SKM-1 (cell line): Measurements from ENCODE around the gene SLC49A3.
"Not testable (repeated sequence)": the region's sequence is repeated elsewhere in the genome, so short reads cannot be mapped to it uniquely, and the experiment has no call there.

ENCODE experiments used
- DNase-seq: peaks from one replicate; lab custom pipeline; 2025; ENCODE audit not compliant: unreplicated experiment; lab: John Stamatoyannopoulos, UW

The SLC49A3 gene

DNA sequence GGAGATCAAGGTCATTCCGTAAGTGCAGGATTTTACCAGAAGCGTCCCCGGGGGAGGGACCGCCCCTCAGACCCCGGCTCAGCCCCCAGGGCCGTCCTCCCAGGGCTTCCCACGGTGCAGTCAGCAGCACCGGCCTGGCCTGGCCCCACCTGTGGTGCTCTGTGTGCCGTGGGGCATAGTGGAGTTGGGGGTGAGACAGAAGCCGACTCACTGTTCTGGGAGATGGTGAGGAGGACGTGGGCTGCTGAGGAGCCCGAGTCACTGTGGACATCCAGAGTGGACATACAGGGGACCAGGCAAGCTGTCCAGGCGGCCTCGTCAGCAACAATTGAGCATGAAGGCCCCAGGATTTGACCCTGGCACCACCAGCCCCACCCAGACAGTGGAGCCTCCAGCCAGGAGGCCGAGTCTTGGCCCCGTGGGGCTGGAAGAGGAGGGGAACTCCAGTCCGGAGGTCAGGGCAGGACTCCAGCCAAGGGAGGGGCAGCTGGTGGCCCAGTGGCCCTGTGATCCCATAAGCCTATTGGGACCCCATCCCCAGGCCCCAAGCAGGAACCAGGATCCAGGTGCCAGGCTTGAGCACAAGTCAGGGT, 34.0 kb downstream of the SLC49A3 start:
- no peak for DNase-seq

DNA sequence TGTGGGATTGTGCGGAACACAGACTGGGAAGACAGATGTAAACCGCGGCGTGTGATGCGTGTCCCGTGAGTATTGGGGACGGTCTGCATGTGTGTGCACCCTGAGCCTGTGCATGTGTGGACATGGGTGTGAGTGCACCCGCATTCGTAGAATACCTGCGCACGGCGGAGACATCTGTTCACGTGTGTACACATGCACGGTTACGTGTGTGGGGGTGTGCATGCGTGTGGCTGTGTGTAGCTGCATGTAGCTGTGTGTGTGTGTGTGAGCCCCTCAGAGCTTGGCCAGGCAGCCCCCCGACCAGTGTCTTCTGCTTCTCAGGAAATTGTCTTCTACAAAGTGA, 34.5 kb downstream of the SLC49A3 start:
- no peak for DNase-seq

DNA sequence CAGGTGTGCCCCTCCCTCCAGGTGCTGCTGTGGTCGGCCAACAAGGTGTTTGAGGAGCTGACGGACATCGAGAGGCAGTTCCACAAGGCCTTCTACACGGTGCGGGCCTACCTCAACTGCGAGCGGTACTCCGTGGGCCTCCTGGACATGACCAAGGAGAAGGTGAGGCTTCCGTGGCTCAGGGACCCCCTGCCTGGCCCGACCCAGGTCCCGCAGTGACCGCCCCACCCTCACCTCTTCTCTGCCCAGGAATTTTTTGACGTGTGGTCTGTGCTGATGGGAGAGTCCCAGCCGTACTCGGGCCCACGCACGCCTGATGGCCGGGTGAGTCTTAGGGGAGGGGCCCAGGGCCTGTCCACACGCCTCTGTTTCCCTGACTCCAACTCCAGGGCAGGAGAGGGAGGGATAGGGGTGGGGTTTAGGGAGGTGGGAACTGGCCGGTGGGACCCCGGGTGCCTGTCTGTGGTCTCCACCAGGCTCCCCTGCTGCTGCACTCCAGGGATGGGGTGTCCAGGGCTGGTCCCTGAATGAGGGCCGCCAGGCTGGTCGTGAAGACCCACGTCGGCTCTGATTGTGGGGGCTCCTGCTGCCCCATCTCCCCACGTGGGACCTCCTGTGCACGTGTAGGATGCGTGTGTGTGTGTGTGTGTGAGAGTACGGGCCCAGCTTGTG, 35.0 kb downstream of the SLC49A3 start:
- DNase-seq = no peak

DNA sequence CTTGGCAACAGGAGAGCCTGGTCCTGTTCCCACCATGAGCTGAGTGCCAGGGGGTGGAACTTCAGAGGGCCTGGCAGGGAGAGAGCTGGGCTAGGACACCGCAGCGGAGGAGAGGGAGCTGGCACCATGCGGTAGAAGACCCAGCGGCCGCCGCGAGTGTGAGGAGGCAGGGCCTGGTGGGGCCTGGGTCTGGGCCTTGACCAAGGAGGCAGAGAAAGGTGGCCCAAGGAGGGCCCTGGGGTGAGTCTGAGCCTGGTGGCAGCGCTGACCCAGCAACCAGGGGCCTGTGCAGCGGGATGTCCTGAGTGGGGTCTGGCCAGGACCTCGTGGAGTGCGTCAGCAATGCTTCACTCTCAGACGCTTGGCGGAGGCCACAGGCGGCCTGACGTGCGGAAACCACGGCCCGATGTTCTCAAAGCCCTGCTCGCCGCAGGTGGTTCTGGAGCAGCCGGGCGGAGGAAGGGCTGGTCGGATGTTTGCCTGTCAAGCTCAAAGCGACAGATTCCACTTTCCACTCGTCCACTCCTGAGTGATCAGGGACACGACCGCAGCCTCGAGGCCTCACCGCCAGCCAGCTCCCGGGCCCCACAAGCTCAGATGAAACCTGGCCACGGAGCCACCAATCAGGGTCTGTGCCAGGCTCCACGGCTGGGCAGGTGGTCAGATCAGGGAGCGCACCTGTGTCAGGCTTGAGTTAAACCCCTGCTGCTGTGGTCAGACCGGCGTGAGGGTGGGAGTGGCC, 35.7 kb downstream of the SLC49A3 start:
- DNase-seq = no peak

DNA sequence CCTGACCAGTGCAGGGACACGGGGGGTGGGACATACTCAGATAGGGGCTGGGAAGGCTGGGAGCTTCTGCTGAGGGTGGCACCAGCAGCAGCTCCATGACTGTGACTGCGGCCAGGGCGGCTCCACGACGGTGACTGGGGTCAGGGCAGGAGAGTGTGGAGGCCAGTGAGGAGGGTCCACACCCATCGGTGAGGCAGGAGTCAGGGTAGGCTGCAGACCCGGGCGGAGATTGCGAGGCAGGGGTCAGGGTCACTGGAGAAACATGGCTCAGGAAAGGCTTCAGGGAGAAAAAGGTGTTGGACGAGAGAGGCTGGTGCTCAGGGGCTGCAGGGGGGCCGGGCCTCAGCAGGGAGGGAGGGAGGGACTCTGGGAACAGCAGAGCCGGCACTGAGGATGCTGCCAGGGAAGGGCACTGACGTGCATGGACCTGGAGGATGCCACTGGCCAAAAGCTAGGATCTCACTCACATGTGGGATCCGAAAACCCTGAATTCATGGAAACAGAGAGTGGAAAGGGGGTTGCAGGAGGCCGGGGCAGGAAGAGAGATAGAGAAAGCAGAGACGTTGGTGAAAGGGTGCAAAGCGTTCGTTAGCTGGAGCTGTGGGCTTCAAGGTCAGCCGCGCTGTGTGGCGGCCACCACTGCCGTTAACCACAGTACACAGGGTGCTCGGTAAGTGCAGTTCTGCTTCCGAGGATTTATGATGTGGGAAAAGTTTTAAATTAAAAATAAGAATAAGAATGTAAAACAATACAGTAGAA, 36.9 kb downstream of the SLC49A3 start:
- DNase-seq = no peak

DNA sequence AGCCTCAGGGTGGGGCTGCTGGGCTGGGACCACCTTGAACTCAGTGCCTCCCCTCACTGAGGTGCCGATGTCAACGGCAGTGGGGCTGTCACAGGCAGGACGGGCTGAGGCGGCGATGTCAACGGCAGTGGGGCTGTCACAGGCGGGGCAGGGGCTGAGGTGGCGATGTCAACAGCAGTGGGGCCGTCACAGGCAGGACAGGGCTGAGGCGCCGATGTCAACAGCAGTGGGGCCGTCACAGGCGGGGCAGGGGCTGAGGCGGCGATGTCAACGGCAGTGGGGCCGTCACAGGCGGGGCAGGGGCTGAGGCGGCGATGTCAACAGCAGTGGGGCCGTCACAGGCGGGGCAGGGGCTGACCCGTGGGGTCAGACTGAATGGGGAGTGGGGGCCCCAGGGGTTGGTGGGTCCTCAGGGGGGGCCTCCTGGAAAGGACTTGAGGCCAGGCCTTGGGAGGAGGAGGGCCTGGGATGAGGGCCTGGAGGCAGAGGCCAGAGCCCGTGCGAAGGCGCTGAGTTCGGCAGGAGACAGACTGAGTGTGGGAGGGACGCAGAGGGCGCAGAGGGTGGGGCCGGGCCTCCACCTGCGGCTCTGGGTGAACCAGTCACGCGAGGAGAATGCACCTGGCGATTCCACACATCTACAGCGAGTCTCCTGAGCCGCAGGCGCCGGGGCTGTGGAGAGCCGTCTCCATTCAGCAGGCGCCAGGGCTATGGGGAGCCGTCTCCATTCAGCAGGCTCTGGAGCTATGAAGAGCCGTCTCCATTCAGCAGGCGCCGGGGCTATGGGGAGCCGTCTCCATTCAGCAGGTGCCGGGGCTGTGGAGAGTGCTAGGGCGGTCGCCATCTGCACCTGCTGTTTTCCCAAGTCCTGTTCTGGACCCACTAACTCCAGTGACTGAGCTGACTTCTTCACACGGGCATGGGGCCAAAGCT, 37.7 kb downstream of the SLC49A3 start:
- no peak for DNase-seq

DNA sequence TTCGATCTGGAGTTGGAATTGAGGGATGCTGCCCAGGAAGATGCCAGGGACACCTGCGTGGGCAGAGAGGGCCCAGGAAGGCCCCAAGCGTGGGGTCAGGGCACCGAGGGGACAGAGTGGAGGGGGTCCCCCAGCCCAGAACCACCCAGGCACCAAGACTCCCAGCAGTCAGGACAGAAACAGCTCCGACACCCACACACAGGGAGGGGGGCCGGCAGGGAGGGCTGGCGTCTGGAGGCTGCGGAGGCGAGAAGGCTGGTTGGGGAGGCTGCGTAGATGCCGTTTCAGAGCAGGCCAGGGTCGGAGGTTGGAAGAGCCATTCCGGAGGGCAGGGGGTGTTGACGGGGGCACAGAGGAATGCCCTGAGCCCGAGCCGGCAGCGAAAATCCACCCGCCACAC, 38.5 kb downstream of the SLC49A3 start:
- no peak for DNase-seq

DNA sequence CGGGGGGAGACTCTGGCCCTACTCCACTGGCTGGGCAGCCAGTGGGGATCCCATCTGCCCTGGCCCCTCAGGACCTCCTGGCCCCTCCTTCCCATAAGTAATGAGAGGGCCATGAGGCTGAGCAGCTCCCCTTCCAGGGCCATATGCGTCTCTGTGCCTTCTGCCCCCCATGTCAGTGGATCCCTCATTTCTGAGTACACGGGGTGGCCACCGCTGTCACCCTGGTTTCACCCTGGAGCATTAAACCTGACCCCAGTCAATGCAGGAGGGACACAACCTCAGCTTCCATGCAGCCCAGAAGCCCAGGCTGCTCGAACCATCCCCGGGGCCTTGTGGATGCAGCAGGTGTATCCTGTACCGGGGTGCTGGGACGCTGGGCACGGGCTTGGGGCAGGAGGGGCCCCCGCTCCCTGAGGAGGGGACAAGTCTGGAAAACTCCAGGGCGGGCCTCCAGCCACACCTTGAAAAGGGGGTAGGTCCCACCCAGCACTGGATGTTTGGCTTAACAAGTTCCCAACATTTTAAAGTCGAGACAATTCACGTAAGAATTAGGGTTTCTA, 39.1 kb downstream of the SLC49A3 start:
- DNase-seq = no peak

DNA sequence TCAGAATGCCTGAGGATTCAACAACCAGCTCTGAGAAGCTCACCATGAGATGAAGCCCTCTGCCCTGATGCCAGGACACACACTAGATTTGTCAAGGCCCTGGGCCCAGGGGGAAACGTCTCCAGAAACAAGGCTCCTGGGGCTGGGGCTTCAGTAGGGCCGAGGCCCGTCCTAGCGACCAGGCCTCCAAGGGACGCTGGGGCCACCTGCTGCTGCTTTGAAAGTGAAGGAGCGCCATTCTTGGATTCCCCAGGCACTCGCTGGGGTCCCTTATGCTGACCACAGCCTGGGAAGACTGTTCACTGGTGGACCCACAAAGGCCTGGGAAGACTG, 39.7 kb downstream of the SLC49A3 start:
- DNase-seq = no peak

DNA sequence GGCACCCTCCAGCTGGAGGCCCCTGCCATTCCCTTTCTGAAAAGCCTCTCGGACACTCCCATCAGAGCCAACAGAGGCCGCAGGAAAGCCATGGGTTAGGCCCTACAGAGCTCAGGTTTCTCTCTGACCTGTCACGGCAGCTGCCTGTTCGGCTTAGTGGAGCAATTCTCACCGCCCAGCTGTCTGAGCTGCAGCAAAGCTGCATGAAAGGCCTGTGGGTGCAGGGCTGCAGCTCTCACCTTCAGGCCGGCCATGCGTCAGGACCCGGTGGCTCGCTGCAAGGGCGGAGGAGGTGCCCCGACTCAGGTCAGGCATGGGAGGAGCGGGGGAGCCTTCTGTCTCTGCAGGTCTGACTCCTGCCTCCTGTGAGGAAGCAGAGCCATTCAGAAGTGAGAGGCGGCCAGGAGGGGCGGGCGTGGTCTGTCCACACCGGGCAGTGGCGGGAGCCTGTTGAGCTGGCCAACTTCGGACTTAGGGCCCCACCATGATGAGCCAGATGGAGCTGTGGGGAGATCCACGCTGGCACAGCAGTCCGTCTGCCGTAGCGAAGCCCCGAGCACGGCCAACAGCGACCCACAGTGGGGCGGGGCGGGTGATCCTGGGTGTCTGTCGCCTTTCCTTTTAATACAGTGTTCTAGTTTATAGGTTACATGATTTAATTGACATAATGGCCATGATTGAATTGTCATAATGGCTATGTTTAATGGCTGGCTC, 40.2 kb downstream of the SLC49A3 start:
- DNase-seq = no peak

DNA sequence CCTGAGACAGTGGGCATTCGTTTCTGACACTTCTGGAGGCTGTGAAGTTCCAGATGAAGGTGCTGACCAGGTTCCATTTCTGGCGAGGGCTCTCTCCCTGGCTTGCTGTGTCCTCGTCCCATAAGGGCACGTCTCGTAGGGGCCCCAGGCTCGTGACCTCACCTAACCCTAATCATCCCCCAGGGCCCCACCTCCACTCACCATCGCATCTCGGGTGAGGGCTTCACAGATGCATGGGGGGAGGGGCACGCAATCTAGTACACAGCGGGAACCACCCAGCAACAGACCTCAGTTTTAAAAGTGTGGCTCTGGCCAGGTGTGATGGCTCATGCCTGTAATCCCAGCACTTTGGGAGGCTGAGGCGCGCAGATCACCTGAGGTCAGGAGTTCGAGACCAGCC, 41.5 kb downstream of the SLC49A3 start:
- no peak for DNase-seq

DNA sequence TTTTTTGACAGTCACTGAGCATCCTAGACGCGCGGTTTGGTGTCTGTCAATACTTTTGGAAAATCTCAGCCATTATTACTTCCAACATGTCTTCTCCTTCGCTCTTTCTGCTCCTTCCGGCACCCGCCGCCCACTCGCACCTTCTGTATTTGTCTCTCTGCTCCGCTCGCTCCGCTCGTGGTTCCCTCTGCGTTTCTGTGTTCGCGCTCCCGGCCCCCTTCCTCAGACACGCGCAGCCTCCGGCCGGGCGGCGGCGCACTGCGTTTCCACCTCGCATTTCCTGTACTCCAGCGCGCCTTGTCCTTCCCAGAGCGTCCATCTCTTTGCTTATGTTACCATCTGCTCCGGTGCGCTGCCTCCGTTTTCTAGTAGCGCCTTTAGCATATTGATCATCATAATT, 42.5 kb downstream of the SLC49A3 start:
- DNase-seq = no peak

DNA sequence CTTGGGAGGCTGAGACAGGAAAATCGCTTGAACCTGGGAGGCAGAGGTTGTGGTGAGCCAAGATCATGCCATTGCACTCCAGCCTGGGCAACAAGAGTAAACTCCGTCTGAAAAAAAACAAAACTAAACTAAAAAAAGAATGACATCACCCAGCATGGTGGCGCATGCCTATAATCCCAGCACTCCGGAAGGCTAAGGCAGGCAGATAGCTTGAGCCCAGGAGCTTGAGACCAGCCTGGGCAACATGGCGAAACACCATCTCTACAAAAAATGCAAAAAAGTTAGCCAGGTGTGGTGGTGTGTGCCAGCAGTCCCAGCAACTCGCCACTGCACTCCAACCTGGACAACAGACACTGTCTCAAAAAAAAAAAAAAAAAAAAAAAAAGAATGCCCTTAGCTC, 46.6 kb downstream of the SLC49A3 start:
- DNase-seq = not testable (repeated sequence)

DNA sequence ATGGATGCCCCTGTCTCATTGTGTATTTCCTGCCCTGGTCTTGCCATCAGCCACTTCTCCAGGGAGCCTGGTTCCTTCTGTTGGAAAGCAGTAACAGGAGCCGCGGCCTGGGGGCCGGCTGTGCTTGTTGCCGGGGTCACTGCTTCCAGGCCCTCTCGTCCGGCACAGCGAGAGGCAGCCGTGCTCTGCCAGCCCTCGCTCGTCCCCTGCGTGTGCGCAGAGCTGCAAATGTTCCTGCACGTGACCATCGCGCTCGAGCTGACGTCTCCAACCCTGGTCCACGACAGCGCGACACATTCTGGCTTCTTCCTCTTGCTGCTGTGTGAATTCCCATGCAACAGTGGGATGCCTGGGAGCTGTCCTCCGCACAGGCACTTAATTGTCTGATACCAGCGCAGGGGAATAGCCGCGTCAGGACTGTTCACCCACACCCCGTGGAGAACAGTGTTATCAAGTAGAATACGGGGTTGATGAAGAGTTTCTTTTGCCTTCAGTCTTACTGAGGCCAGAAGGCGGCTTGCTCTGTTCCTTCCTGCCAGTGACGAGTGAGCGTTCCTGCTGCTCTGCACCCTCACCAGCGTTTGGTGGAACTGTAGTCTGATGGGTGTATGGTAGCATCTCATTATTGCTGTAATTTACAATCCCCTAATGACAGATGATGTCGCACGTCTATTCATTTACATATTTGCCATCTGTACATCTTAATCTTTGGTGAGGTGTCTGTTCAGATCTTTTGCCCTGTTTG, 51.2 kb downstream of the SLC49A3 start:
- DNase-seq = no peak

DNA sequence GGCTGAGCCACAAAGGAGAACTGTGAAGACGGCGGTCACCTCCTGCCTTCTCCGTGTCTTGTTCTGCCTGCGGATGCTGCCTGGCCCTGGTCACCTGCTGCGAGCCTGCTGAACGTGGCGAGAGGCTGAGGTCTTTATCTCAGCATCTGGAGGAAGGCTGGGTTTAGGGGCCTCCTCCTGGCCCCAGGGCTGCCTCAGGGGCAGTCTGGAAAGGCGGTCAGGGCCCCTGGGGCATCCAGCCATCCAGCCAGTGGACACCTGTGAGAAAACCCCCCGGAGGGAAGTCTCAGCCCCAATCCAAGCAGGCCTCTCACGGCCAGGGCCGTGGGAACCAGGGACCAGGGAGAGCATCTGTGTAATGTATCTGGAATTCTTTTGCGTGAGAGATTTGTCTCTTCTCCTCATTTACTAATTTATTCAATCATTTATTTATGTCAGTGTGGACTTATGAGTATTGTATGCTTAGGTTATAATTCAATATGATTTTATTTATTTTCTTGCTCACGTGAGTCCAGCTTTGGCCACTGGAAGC, 52.3 kb downstream of the SLC49A3 start:
- no peak for DNase-seq

DNA sequence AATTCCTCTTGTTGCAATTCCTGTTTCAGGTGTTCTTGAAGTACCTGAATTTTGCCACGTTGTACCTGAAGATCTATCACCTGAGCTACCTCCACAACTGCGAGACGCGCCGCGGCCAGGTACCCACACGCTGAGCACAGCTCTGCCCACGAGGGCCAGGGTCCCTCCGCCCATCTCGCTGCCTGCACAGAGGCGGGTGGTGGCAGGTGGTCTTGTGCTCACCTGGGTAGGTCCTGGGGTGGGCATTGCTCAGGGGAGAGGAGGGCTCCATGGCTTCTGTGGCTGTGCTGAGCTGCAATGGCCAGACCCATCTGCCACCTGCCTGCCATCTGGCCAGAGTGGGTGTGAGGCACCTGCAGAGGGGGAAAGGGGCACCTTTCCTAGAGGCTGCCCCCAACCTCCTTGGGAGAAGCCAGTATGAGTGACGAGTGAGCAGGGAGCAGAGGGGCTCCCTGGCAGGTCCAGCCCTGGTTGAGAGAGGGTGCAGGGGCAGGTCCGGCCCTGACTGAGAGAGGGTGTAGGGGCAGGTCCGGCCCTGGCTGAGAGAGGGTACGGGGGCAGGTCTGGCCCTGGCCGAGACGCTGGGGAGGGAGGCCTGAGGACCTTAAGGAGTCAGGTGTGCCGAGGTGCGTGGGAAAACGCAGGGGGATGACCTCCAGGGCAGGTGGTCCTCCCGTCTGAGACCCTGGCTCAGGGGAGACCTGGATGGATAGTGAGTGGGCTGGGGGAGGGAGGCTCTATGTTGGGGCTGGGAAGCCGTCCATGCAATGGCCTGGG, 52.9 kb downstream of the SLC49A3 start:
- no peak for DNase-seq

DNA sequence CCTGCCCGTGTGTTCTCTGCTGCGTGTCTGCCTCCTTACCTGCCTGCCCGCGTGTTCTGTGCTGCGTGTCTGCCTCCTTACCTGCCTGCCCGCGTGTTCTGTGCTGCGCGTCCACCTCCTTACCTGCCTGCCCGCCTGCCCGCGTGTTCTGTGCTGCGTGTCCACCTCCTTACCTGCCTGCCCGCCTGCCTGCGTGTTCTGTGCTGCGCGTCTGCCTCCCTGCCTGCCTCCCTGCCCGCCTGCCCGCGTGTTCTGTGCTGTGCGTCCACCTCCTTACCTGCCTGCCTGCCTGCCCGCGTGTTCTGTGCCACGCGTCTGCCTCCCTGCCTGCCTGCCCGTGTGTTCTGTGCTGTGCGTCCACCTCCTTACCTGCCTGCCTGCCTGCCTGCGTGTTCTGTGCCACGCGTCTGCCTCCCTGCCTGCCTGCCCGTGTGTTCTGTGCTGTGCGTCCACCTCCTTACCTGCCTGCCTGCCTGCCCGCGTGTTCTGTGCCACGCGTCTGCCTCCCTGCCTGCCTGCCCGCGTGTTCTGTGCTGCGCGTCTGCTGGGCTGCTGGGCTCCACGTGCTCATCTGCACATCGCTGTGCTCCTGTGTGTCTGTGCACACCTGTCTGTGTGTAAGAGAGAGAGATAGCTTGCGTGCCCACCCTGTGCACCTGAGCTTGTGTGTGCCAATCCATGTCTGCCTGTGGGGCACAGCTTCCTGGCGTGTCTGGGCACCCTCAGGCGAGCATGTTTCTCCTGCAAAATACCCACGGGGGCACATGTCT, 53.7 kb downstream of the SLC49A3 start:
- not testable (repeated sequence) for DNase-seq
